ENCODE measurements around the gene TMEM115. TPM values are rescaled to one million over a fixed set of nuclear protein-coding genes. Genes with fewer than 3 reads are reported as not detected.

TMEM115 gene
- total and polyA plus RNA-seq, 2 of the 13 experiments (the other 11 are each of a cell fraction or from before 2014, with no cell fraction given): 22.1 to 30.7 TPM

- TF ChIP-seq ZNF687 (CRISPR knock-in tag; IDR thresholded peaks at IDR 0.05) (peak; percentile 100), NONO (IDR thresholded peaks at IDR 0.05) (no peak), NONO (CRISPR knock-in tag; conservative IDR thresholded peaks at IDR 0.05) (peak; percentile 62; the same call in 1 of the 2 replicates), ADNP (CRISPR knock-in tag; IDR thresholded peaks at IDR 0.05) (no peak), HDAC6 (IDR thresholded peaks at IDR 0.05; ENCODE audit: low read depth, low read length) (no peak), ZFP36L1 (CRISPR knock-in tag; IDR thresholded peaks at IDR 0.05) (peak; percentile 88), MXD4 (CRISPR knock-in tag; IDR thresholded peaks at IDR 0.05) (peak; percentile 94), KDM5A (IDR thresholded peaks at IDR 0.05; ENCODE audit: borderline replicate concordance, low read length) (peak; percentile 87; the same call in 1 of the 2 replicates), ZNF18 (CRISPR knock-in tag; IDR thresholded peaks at IDR 0.05; ENCODE audit: insufficient replicate concordance) (peak; percentile 92), ZNF883 (CRISPR knock-in tag; IDR thresholded peaks at IDR 0.05; ENCODE audit: not compliant biosample characterization) (peak; percentile 94), ZNF225 (CRISPR knock-in tag; IDR thresholded peaks at IDR 0.05) (peak; percentile 92), ZNF354B (CRISPR knock-in tag; IDR thresholded peaks at IDR 0.05) (peak; percentile 67; the same call in 1 of the 2 replicates), ZNF326 (CRISPR knock-in tag; IDR thresholded peaks at IDR 0.05; ENCODE audit: borderline replicate concordance) (no peak), ZNF576 (CRISPR knock-in tag; IDR thresholded peaks at IDR 0.05) (peak; percentile 97), TBL1XR1 (IDR thresholded peaks at IDR 0.05; ENCODE audit: borderline replicate concordance, low read length, partially characterized antibody) (no peak), PAX8 (CRISPR knock-in tag; IDR thresholded peaks at IDR 0.05; ENCODE audit: borderline replicate concordance) (no peak; the same call in 1 of the 2 replicates), MIER2 (CRISPR knock-in tag; IDR thresholded peaks at IDR 0.05) (no peak), TFDP2 (CRISPR knock-in tag; IDR thresholded peaks at IDR 0.05) (peak; percentile 92), SNAPC5 (CRISPR knock-in tag; IDR thresholded peaks at IDR 0.05; ENCODE audit: borderline replicate concordance) (peak; percentile 62; the same call in 1 of the 2 replicates), SIX1 (CRISPR knock-in tag; IDR thresholded peaks at IDR 0.05; ENCODE audit: borderline replicate concordance) (no peak), RARG (CRISPR knock-in tag; IDR thresholded peaks at IDR 0.05; ENCODE audit: low read depth) (no peak)
Observed at GRCh38 chr3:50350527-50351322, 8.6 kb downstream of the TMEM115 start, which contains the start of the genes CYB561D2 and NPRL2 (continued).

All from HepG2 (cell line).